Measurements from ENCODE around the gene UBE3B. TPM values are rescaled to one million over a fixed set of nuclear protein-coding genes. Genes with fewer than 3 reads are reported as not detected.
A peak's percentile ranks its signal among the peaks of the same experiment; 100 is the strongest.

The UBE3B gene
- total RNA-seq, 1 experiment from 2014 or later, result 3,976 TPM

- Histone ChIP-seq H3K9me3 (replicated peaks) (no peaks in the 10 kb centered on the region), H3K4me1 (replicated peaks) (peaks cover 61% of the 10 kb centered on the region), H3K27ac (peak overlapping the region; percentile 83), H3K4me3 (no peak overlapping the region), H3K27me3 (replicated peaks) (no peaks in the 10 kb centered on the region), H3K36me3 (peaks cover 65% of the 10 kb centered on the region)
- peak in 1 of 2 experiments; percentile 68 for DNase-seq (ENCODE audit: low read depth in 1 of 2, low spot score in 2 of 2)
These were observed 18.6 kb upstream of the UBE3B start for GRCh38 chr12:109458771-109459208.

DNA sequence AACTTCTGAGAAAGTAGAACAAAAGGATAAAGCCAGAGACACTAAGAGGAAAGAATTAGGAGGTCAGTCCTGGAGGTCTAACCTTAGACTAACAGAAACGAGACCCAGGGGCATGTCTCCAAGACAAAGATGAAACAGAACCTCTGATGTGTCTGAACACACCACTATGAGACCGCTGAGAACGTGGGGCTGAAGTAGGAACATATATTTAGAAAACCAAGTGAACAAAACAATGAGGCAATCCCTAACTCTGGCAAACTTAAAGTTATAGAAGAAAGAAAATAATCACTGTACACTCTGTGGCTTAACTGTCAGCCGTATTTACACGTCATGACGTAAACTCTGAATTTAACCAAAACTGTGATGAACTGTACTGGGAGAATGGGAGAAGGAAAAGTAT lies 18.2 kb upstream of the UBE3B start:
- peak overlapping the region; percentile 83 for H3K27ac ChIP-seq

DNA sequence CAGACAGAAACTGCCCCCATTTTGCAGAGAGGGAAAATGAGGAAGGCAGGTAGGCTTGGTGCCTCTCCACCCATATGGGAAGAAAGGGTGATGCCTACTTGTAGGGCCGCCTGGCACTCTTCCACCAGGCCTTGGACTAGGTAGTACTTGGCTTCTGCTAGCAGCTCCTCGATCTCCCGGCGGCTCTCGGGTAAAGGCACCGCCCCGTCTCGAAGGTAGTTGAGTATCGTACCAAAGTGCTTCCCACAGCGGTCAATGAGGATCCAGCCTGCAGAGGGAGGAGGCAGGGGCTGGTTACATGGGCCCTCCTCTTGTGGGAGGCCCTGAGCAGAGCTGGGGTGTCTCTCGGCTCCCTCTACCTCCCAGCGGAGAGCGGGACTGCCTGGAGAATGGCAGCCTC lies 16.9 kb upstream of the UBE3B start:
- no peaks in the 10 kb centered on the region for H3K9me3 ChIP-seq (replicated peaks)
- H3K4me1 ChIP-seq (replicated peaks), result peaks cover 77% of the 10 kb centered on the region
- DNase-seq (ENCODE audit: low read depth in 1 of 2, low spot score in 2 of 2), result no peak
- peaks cover 64% of the 10 kb centered on the region for H3K36me3 ChIP-seq
- H3K4me3 ChIP-seq, result no peak overlapping the region
- no peaks in the 10 kb centered on the region for H3K27me3 ChIP-seq (replicated peaks)
- H3K27ac ChIP-seq, result peak overlapping the region; percentile 98

More for the DNA sequence above, 18.2 kb upstream of the UBE3B start:
- DNase-seq (ENCODE audit: low read depth in 1 of 2, low spot score in 2 of 2), result peak in 1 of 2 experiments; percentile 54
- Histone ChIP-seq H3K9me3 (replicated peaks) (no peaks in the 10 kb centered on the region), H3K36me3 (peaks cover 64% of the 10 kb centered on the region), H3K27me3 (replicated peaks) (no peaks in the 10 kb centered on the region), H3K4me3 (no peak overlapping the region), H3K4me1 (replicated peaks) (peaks cover 65% of the 10 kb centered on the region)

DNA sequence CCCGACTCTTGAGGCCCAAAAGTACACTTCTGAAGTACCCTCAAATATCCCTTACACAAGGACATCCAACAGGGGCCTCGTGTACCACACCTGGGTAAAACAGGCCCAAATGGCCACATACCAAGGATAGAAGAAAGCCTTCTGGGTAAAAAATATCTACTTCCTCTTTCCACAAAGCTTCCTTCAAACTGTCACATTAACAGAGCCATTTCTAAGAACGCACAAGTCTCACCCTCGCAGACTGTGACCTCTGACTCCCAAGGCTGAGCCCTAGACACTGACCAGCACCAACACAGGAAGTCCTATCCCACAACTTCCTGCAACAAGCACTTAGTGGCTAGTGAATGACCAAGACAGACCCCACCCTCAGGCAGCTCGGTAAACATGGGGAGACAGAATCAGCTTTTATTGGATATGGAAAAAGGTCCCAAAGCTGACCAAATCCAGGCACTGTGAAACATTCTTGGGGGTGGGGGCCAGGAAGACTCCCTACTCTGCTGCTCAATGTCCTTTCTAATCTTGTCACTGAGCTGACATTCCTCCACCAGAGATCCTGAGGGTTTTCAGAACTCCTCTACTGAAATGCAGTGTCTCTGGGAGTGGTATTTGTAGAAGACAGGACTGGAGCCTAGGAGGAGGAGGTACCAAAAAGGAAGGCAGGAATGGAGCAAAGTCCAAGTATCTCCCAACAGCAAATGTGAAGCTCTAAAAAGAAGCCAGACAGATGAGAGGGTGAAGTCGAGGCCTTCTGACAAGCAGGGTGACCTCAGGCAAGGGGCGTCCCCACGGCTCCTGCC lies 16.2 kb upstream of the UBE3B start:
- DNase-seq (ENCODE audit: low read depth in 1 of 2, low spot score in 2 of 2), result peak in 1 of 2 experiments; percentile 48
- peaks cover 64% of the 10 kb centered on the region for H3K36me3 ChIP-seq
- no peak overlapping the region for H3K4me3 ChIP-seq

GRCh38 chr12:109461846-109462756 lies 15.3 kb upstream of the UBE3B start:
- Histone ChIP-seq H3K9me3 (replicated peaks) (no peaks in the 10 kb centered on the region), H3K4me1 (replicated peaks) (peaks cover 77% of the 10 kb centered on the region), H3K36me3 (peaks cover 62% of the 10 kb centered on the region), H3K27me3 (replicated peaks) (no peaks in the 10 kb centered on the region), H3K27ac (peak overlapping the region; percentile 98), H3K4me3 (no peak overlapping the region)
- peak; percentile 82 to 87 for DNase-seq (ENCODE audit: low read depth in 1 of 2, low spot score in 2 of 2)

More for the DNA sequence above, 16.2 kb upstream of the UBE3B start:
- H3K4me1 ChIP-seq (replicated peaks), result peaks cover 77% of the 10 kb centered on the region
- H3K27me3 ChIP-seq (replicated peaks), result no peaks in the 10 kb centered on the region
- H3K27ac ChIP-seq, result peak overlapping the region; percentile 98
- no peaks in the 10 kb centered on the region for H3K9me3 ChIP-seq (replicated peaks)

- DNase-seq (ENCODE audit: low read depth in 1 of 2, low spot score in 2 of 2), result peak; percentile 90 to 95
- H3K4me1 ChIP-seq (replicated peaks), result peaks cover 71% of the 10 kb centered on the region
These were observed 14.4 kb upstream of the UBE3B start for GRCh38 chr12:109462868-109463692.

DNA sequence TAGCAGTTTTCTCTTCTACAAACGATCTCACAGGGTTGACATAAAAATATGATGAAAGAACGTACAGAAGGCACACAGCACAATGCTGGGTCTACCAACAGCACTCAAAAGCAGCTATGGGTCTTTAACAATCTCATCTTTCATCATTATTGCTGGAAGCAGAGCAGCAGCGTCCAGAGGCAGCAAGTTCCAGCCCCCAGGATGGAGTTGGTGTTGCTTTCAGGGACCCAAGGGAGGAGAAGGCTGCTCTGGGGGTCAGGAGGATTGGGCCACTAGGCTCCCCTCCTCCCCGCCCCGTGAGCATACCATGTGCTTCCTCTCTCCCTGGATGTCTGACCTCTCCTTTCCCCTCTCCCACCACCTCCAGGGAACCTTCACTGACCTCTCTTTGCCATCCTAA lies 13.7 kb upstream of the UBE3B start:
- DNase-seq (ENCODE audit: low read depth in 1 of 2, low spot score in 2 of 2), result no peak
- Histone ChIP-seq H3K27ac (peak overlapping the region; percentile 98), H3K4me3 (peak overlapping the region; percentile 15), H3K9me3 (replicated peaks) (no peaks in the 10 kb centered on the region), H3K4me1 (replicated peaks) (peaks cover 65% of the 10 kb centered on the region), H3K36me3 (peaks cover 58% of the 10 kb centered on the region), H3K27me3 (replicated peaks) (no peaks in the 10 kb centered on the region)

More at GRCh38 chr12:109462868-109463692, 14.4 kb upstream of the UBE3B start:
- Histone ChIP-seq H3K27me3 (replicated peaks) (no peaks in the 10 kb centered on the region), H3K9me3 (replicated peaks) (no peaks in the 10 kb centered on the region), H3K36me3 (peaks cover 62% of the 10 kb centered on the region), H3K4me3 (peak overlapping the region; percentile 15), H3K27ac (peak overlapping the region; percentile 98)

GRCh38 chr12:109464642-109465351 lies 12.6 kb upstream of the UBE3B start:
- H3K4me1 ChIP-seq (replicated peaks), result peaks cover 54% of the 10 kb centered on the region
- peak overlapping the region; percentile 98 for H3K27ac ChIP-seq
- H3K9me3 ChIP-seq (replicated peaks), result no peaks in the 10 kb centered on the region
- no peak overlapping the region for H3K4me3 ChIP-seq
- no peaks in the 10 kb centered on the region for H3K27me3 ChIP-seq (replicated peaks)
- H3K36me3 ChIP-seq, result peaks cover 54% of the 10 kb centered on the region
- no peak for DNase-seq (ENCODE audit: low read depth in 1 of 2, low spot score in 2 of 2)

DNA sequence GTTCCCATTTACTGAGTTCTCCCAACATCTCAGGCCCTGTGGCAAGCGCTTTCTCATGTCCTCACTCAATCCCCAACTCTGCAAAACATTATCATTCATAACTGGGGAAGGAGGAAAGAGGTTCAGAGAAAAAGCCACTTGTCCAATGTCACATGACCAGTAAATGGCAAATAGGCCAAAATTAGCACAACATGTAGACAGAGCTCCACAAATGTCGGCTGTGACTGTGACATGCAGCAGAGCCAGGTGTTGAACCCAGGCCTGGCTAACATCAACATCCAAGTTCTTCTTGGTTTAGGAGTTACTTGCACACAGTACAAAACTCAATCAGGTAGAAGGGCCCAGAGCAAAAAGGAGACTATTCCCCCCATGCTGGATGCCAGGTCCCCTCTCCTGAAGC lies 11.1 kb upstream of the UBE3B start:
- H3K4me1 ChIP-seq (replicated peaks), result peaks cover 39% of the 10 kb centered on the region
- no peak overlapping the region for H3K27ac ChIP-seq

GRCh38 chr12:109466821-109467220 lies 10.6 kb upstream of the UBE3B start:
- no peaks in the 10 kb centered on the region for H3K9me3 ChIP-seq (replicated peaks)
- no peak overlapping the region for H3K4me3 ChIP-seq
- H3K27ac ChIP-seq, result no peak overlapping the region
- no peak for DNase-seq (ENCODE audit: low read depth in 1 of 2, low spot score in 2 of 2)
- H3K4me1 ChIP-seq (replicated peaks), result peaks cover 34% of the 10 kb centered on the region
- no peaks in the 10 kb centered on the region for H3K27me3 ChIP-seq (replicated peaks)
- H3K36me3 ChIP-seq, result peaks cover 40% of the 10 kb centered on the region

More for the DNA sequence above, 11.1 kb upstream of the UBE3B start:
- Histone ChIP-seq H3K4me3 (no peak overlapping the region), H3K36me3 (peaks cover 40% of the 10 kb centered on the region), H3K27me3 (replicated peaks) (no peaks in the 10 kb centered on the region), H3K9me3 (replicated peaks) (no peaks in the 10 kb centered on the region)
- DNase-seq (ENCODE audit: low read depth in 1 of 2, low spot score in 2 of 2), result no peak

DNA sequence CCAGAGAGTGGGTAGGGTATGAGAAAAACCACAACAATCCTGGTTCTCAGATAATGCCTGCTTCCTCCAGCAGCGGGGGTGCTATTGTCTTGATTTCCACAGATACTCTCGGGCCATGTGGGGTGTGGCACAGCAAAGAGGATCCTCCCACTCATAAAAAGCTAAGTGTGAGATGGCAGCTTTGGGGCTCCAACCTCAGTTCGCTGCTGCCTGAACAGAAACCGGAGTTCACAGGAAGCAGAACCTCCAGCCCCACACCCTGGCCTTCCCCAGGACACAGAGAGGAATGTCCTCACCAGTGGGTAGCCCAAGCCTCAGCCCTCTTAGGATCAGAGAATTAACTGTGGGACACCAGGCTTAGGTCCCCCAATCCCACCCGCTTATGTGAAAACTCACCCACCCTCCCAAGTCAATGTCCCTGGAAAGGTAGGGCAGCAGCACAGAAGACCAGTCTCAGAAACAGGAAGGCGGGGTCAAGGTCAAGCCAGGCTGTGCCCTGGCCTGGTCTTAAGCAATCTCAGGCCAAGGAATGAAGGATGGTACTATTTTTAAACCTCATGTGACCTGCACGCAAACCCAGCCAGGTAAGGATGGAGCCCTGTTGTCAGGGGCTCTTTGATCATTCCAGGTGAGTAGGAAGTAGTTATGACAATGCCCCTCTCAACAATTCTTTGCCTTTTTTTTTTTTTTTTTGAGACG lies 9.3 kb upstream of the UBE3B start:
- H3K4me1 ChIP-seq (replicated peaks), result peaks cover 21% of the 10 kb centered on the region
- peaks cover 43% of the 10 kb centered on the region for H3K36me3 ChIP-seq
- DNase-seq (ENCODE audit: low read depth in 1 of 2, low spot score in 2 of 2), result no peak
- H3K9me3 ChIP-seq (replicated peaks), result no peaks in the 10 kb centered on the region
- H3K27me3 ChIP-seq (replicated peaks), result no peaks in the 10 kb centered on the region
- H3K27ac ChIP-seq, result no peak overlapping the region
- no peak overlapping the region for H3K4me3 ChIP-seq

DNA sequence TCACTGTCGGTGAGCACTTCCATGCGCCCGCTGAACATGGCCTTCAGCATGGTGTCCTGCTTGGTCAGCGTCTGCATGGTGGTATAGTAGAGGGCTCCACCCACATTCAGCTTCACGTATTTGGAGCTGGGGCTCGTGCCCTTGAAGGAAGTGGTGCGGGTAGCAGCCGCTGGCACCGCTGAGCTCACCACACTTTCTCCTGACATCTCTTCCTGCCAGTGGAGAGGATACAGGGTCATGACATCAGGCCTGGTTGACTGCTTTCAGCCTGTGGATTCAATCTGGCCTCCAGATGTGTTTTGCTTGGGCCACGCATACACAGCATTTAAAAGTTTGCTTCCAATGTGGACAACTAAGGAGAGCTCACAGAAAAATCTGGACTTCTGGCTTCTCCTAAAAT lies 7.9 kb upstream of the UBE3B start:
- Histone ChIP-seq H3K9me3 (replicated peaks) (no peaks in the 10 kb centered on the region), H3K4me1 (replicated peaks) (peaks cover 8% of the 10 kb centered on the region), H3K36me3 (peaks cover 53% of the 10 kb centered on the region), H3K27ac (no peak overlapping the region), H3K4me3 (no peak overlapping the region), H3K27me3 (replicated peaks) (no peaks in the 10 kb centered on the region)
- no peak for DNase-seq (ENCODE audit: low read depth in 1 of 2, low spot score in 2 of 2)
